ENCODE results near the gene CDC25B. TPM values are rescaled to one million over a fixed set of nuclear protein-coding genes. Genes with fewer than 3 reads are reported as not detected.

Gene CDC25B
- total and polyA plus RNA-seq, 2 experiments from 2014 or later = 15.1 to 21.9 TPM

- Histone ChIP-seq H3K27ac (no peak overlapping the region), H3K4me1 (ENCODE audit: insufficient read depth) (peaks cover 34% of the 10 kb centered on the region)
These were observed 11.3 kb upstream of the CDC25B start for GRCh38 chr20:3784863-3785239.

GRCh38 chr20:3785240-3786125 lies 10.6 kb upstream of the CDC25B start:
- no peak for DNase-seq (ENCODE audit: low spot score)
- Histone ChIP-seq H3K4me1 (ENCODE audit: insufficient read depth) (peaks cover 34% of the 10 kb centered on the region), H3K4me2 (peak overlapping the region; percentile 97), H3K27ac (peak overlapping the region; percentile 70), H3K4me3 (peak overlapping the region; percentile 30), H3K36me3 (replicated peaks; ENCODE audit: insufficient read depth, low read depth) (no peaks in the 10 kb centered on the region), H3K9me3 (ENCODE audit: low read depth) (no peaks in the 10 kb centered on the region), H3K27me3 (no peaks in the 10 kb centered on the region), H2AFZ (no peak overlapping the region), H4K20me1 (ENCODE audit: insufficient read depth, poor library complexity, severe bottlenecking) (peaks cover 18% of the 10 kb centered on the region), H3K79me2 (peaks cover 32% of the 10 kb centered on the region), H3K9me2 (replicated peaks; ENCODE audit: insufficient read depth) (no peaks in the 10 kb centered on the region)
- TF ChIP-seq CTCF (IDR thresholded peaks at IDR 0.05; ENCODE audit: poor library complexity) (no peak), EZH2phosphoT487 (IDR thresholded peaks at IDR 0.05; ENCODE audit: low read depth, severe bottlenecking, unreplicated experiment) (no peak), EZH2 (IDR thresholded peaks at IDR 0.05; ENCODE audit: borderline replicate concordance) (no peak)
- whole genome bisulfite sequencing (ENCODE audit: low lambda C conversion rate, missing lambda C conversion rate) = 67% methylated on average over 69 of the region's 79 CpGs

More at GRCh38 chr20:3784863-3785239, 11.3 kb upstream of the CDC25B start:
- no peak overlapping the region for H3K4me3 ChIP-seq
- no peak for DNase-seq (ENCODE audit: low spot score)
- H3K9me3 ChIP-seq (ENCODE audit: low read depth) = no peaks in the 10 kb centered on the region
- no peak overlapping the region for H2AFZ ChIP-seq
- H3K9me2 ChIP-seq (replicated peaks; ENCODE audit: insufficient read depth) = no peaks in the 10 kb centered on the region
- 97% methylated on average over 3 of the region's 6 CpGs for WGBS (ENCODE audit: low lambda C conversion rate, missing lambda C conversion rate)
- TF ChIP-seq CTCF (IDR thresholded peaks at IDR 0.05; ENCODE audit: poor library complexity) = no peak
- no peak for TF ChIP-seq EZH2phosphoT487 (IDR thresholded peaks at IDR 0.05; ENCODE audit: low read depth, severe bottlenecking, unreplicated experiment)
- no peak for TF ChIP-seq EZH2 (IDR thresholded peaks at IDR 0.05; ENCODE audit: borderline replicate concordance)
- peak overlapping the region; percentile 97 for H3K4me2 ChIP-seq
- no peaks in the 10 kb centered on the region for H3K36me3 ChIP-seq (replicated peaks; ENCODE audit: insufficient read depth, low read depth)
- H3K79me2 ChIP-seq = peaks cover 32% of the 10 kb centered on the region
- peaks cover 18% of the 10 kb centered on the region for H4K20me1 ChIP-seq (ENCODE audit: insufficient read depth, poor library complexity, severe bottlenecking)
- no peaks in the 10 kb centered on the region for H3K27me3 ChIP-seq

GRCh38 chr20:3786126-3786484 lies 10.0 kb upstream of the CDC25B start:
- DNase-seq (ENCODE audit: low spot score) = peak; percentile 69
- Histone ChIP-seq H3K4me3 (peak overlapping the region; percentile 30), H3K4me1 (ENCODE audit: insufficient read depth) (peaks cover 30% of the 10 kb centered on the region), H3K27ac (peak overlapping the region; percentile 70), H3K79me2 (peaks cover 32% of the 10 kb centered on the region), H2AFZ (peak overlapping the region; percentile 25), H3K9me2 (replicated peaks; ENCODE audit: insufficient read depth) (no peaks in the 10 kb centered on the region), H3K36me3 (replicated peaks; ENCODE audit: insufficient read depth, low read depth) (no peaks in the 10 kb centered on the region), H4K20me1 (ENCODE audit: insufficient read depth, poor library complexity, severe bottlenecking) (peaks cover 18% of the 10 kb centered on the region), H3K27me3 (no peaks in the 10 kb centered on the region), H3K4me2 (peak overlapping the region; percentile 97), H3K9me3 (ENCODE audit: low read depth) (no peaks in the 10 kb centered on the region)
- under 1% methylated on average over 23 of the region's 35 CpGs for WGBS (ENCODE audit: low lambda C conversion rate, missing lambda C conversion rate)
- TF ChIP-seq EZH2 (IDR thresholded peaks at IDR 0.05; ENCODE audit: borderline replicate concordance) (no peak), EZH2phosphoT487 (IDR thresholded peaks at IDR 0.05; ENCODE audit: low read depth, severe bottlenecking, unreplicated experiment) (no peak), CTCF (IDR thresholded peaks at IDR 0.05; ENCODE audit: poor library complexity) (no peak)
